T-helper 2 cell (primary cell): ENCODE measurements around the gene IVNS1ABP.
A peak's percentile ranks its signal among the peaks of the same experiment; 100 is the strongest.
"Not testable (repeated sequence)": the region's sequence is repeated elsewhere in the genome, so short reads cannot be mapped to it uniquely, and the experiment has no call there.

Experiments
- DNase-seq, 5 experiments: peaks; one replicate each; pipeline versions ENCODE4 v3.0.0 to v3.0.0-alpha.2; 2012 to 2022
- total RNA-seq, 2 donors: gene quantifications; one replicate each; lab custom pipeline; 2026; lab: John Stamatoyannopoulos, UW

The IVNS1ABP gene
- total RNA-seq = 507 to 700 reads per million in 2 donors

GRCh38 chr1:185317034-185317885 lies at the start of gene IVNS1ABP:
Gene IVNS1ABP (minus strand): TSS chr1:185317243. CDS start chr1:185309493, 7,750 bp downstream.
- peak; percentile 89 to 99 (median 92) for DNase-seq

GRCh38 chr1:185365951-185366350 lies 48.9 kb upstream of the IVNS1ABP start:
- no peak for DNase-seq

GRCh38 chr1:185364528-185364927 lies 47.5 kb upstream of the IVNS1ABP start:
- DNase-seq = not testable (repeated sequence)

GRCh38 chr1:185363205-185363604 lies 46.2 kb upstream of the IVNS1ABP start:
- no peak for DNase-seq

GRCh38 chr1:185360714-185361113 lies 43.7 kb upstream of the IVNS1ABP start:
- DNase-seq = no peak

- DNase-seq = no peak
Observed at GRCh38 chr1:185358957-185359356, 41.9 kb upstream of the IVNS1ABP start.

- DNase-seq = no peak
Observed at GRCh38 chr1:185355947-185356346, 38.9 kb upstream of the IVNS1ABP start.

- no peak for DNase-seq
Observed at GRCh38 chr1:185353124-185353523, 36.1 kb upstream of the IVNS1ABP start.

GRCh38 chr1:185351734-185352466 lies 34.9 kb upstream of the IVNS1ABP start:
- DNase-seq = no peak

GRCh38 chr1:185350027-185350442 lies 33.0 kb upstream of the IVNS1ABP start:
- no peak for DNase-seq

- DNase-seq = no peak
Observed at GRCh38 chr1:185349556-185349955, 32.5 kb upstream of the IVNS1ABP start.

- DNase-seq = no peak
Observed at GRCh38 chr1:185348985-185349384, 31.9 kb upstream of the IVNS1ABP start.

- no peak for DNase-seq
Observed at GRCh38 chr1:185348296-185348695, 31.3 kb upstream of the IVNS1ABP start.

- no peak for DNase-seq
Observed at GRCh38 chr1:185345913-185346720, 29.1 kb upstream of the IVNS1ABP start.

GRCh38 chr1:185343306-185343705 lies 26.3 kb upstream of the IVNS1ABP start:
- no peak for DNase-seq

GRCh38 chr1:185342672-185343259 lies 25.7 kb upstream of the IVNS1ABP start:
- no peak for DNase-seq

GRCh38 chr1:185342017-185342416 lies 25.0 kb upstream of the IVNS1ABP start:
- no peak for DNase-seq

GRCh38 chr1:185341196-185341781 lies 24.2 kb upstream of the IVNS1ABP start:
- no peak for DNase-seq

GRCh38 chr1:185338719-185339622 lies 21.9 kb upstream of the IVNS1ABP start:
- DNase-seq = peak in 2 of 5 experiments; percentile 53 to 89

- no peak for DNase-seq
Observed at GRCh38 chr1:185337246-185337645, 20.2 kb upstream of the IVNS1ABP start.

GRCh38 chr1:185334182-185334581 lies 17.1 kb upstream of the IVNS1ABP start:
- DNase-seq = no peak
